Gastroesophageal sphincter (tissue), 3 donors: Measurements from ENCODE around the gene GADD45G.

Experiments
- CTCF ChIP-seq, 4 experiments: fragments of 200-600 bp in 2 of 4; fragments of 450-650 bp in 2 of 4; sonication (generic) in 1 of 4; IDR thresholded peaks; one replicate each; pipeline ENCODE4 v1.5.1; 2017 to 2019; ENCODE audit warnings: antibody characterized with exemption in 4 of 4, mild to moderate bottlenecking in 2 of 4, moderate library complexity in 2 of 4
- EP300 ChIP-seq: sonication (generic); formaldehyde crosslinking; IDR thresholded peaks from one replicate; pipeline ENCODE4 v1.6.1; 2017; ENCODE audit warnings: antibody characterized with exemption, mild to moderate bottlenecking
- POLR2A ChIP-seq, 2 donors: fragments of 450-650 bp; IDR thresholded peaks; one replicate each; pipeline ENCODE4 v1.6.1; 2017; ENCODE audit warnings: antibody characterized with exemption in 2 of 2, mild to moderate bottlenecking in 2 of 2, moderate library complexity in 1 of 2
- POLR2AphosphoS5 ChIP-seq: sonication (generic); formaldehyde crosslinking; IDR thresholded peaks from one replicate; pipeline ENCODE4 v1.6.1; 2017; ENCODE audit warnings: antibody characterized with exemption

DNA sequence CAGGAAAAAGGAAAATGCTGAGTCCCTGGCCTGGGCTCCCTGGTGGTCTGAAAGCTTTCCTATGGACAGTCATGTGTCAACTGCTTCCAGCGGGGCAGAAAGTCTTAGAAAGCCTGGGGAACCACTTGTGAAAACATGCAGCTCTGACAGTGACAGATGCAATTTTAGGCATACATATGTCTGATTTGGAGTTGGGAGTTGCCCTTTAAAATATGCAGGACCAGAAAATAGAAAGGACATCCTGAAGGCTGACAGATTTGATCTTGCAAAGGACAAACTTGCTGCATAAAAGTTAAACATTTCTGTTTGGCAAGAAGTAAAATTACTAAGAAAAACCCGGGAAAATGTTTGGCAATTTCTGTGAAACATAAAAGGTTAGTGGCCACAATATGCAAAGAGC, 23.8 kb downstream of the GADD45G start:
- TF ChIP-seq CTCF (IDR thresholded peaks at IDR 0.05): no peak
- no peak for TF ChIP-seq POLR2A (IDR thresholded peaks at IDR 0.05)
- no peak for TF ChIP-seq POLR2AphosphoS5
- no peak for TF ChIP-seq EP300
